K562 (cell line): ENCODE measurements around the gene CEP68. TPM values are rescaled to one million over a fixed set of nuclear protein-coding genes. Genes with fewer than 3 reads are reported as not detected.
A peak's percentile ranks its signal among the peaks of the same experiment; 100 is the strongest.

ENCODE experiments used
- CBFB ChIP-seq: sonication (generic); formaldehyde crosslinking; IDR thresholded peaks from 2 replicates; pipeline ENCODE4 v1.4.0; 2020; ENCODE audit warnings: mild to moderate bottlenecking, missing genetic modification reagents
- FOSL1 ChIP-seq: fragments of 200-800 bp; sonication (Bioruptor generic); conservative IDR thresholded peaks from 2 replicates; pipeline ENCODE4 v1.6.1; 2016; ENCODE audit warnings: missing genetic modification characterization, missing compliant biosample characterization
- FOXM1 ChIP-seq, 2 experiments: fragments of 450-650 bp in 1 of 2; sonication (generic) in 1 of 2; formaldehyde crosslinking in 1 of 2; IDR thresholded peaks; 2 replicates each; pipeline versions ENCODE4 v1.6.1 to v1.9.0; 2017 to 2022; ENCODE audit warnings: low read depth in 2 of 2, mild to moderate bottlenecking in 2 of 2, missing genetic modification reagents in 1 of 2, moderate library complexity in 1 of 2
- HDGF ChIP-seq: fragments of 450-650 bp; IDR thresholded peaks from 2 replicates; pipeline ENCODE4 v1.6.1; 2016
- KLF10 ChIP-seq: fragments of 250-450 bp; sonication (Bioruptor Pico); IDR thresholded peaks from 2 replicates; pipeline ENCODE4 v1.6.1; 2021; ENCODE audit warnings: matching md5 sums
- MBD2 ChIP-seq: sonication (generic); IDR thresholded peaks from 2 replicates; pipeline ENCODE4 v1.6.1; 2016; ENCODE audit warnings: low read depth, borderline replicate concordance
- MYBL2 ChIP-seq, 2 experiments: fragments of 450-650 bp in 1 of 2; sonication (generic) in 1 of 2; formaldehyde crosslinking in 1 of 2; IDR thresholded peaks; 2 replicates each; pipeline versions ENCODE4 v1.6.1 to v1.8.1; 2017 to 2022; ENCODE audit warnings: borderline replicate concordance in 1 of 2, inconsistent platforms in 1 of 2, low read depth in 1 of 2, mild to moderate bottlenecking in 1 of 2, missing genetic modification reagents in 1 of 2, moderate library complexity in 1 of 2
- NR1H2 ChIP-seq: sonication (generic); formaldehyde crosslinking; IDR thresholded peaks from 2 replicates; pipeline ENCODE4 v1.4.0; 2020; ENCODE audit warnings: mild to moderate bottlenecking, missing genetic modification reagents
- OTX1 ChIP-seq: fragments of 450-650 bp; formaldehyde crosslinking; IDR thresholded peaks from 2 replicates; pipeline ENCODE4 v1.4.0; 2022; ENCODE audit warnings: mild to moderate bottlenecking
- RFX7 ChIP-seq: fragments of 250-450 bp; sonication (Bioruptor Pico); IDR thresholded peaks from 2 replicates; pipeline ENCODE4 v1.5.1; 2021; ENCODE audit warnings: mild to moderate bottlenecking
- SMARCC2 ChIP-seq: fragments of 450-650 bp; IDR thresholded peaks from 2 replicates; pipeline ENCODE4 v1.6.1; 2017; ENCODE audit warnings: antibody characterized with exemption, moderate library complexity, mild to moderate bottlenecking, low read depth
- STAT5A ChIP-seq: IDR thresholded peaks from 2 replicates; pipeline ENCODE4 v1.6.1; 2012; ENCODE audit warnings: low read length, inconsistent platforms, borderline replicate concordance
- TGIF2 ChIP-seq: sonication (generic); formaldehyde crosslinking; IDR thresholded peaks from 2 replicates; pipeline ENCODE4 v1.8.1; 2022; ENCODE audit warnings: mild to moderate bottlenecking, missing genetic modification reagents, moderate library complexity
- ZNF24 ChIP-seq: fragments of 450-650 bp; IDR thresholded peaks from 2 replicates; pipeline ENCODE4 v1.6.1; 2016
- ZNF830 ChIP-seq: fragments of 250-450 bp; sonication (Bioruptor Pico); IDR thresholded peaks from 2 replicates; pipeline ENCODE4 v1.5.0; 2021; ENCODE audit warnings: mild to moderate bottlenecking
- ZZZ3 ChIP-seq: fragments of 450-650 bp; IDR thresholded peaks from 2 replicates; pipeline ENCODE4 v1.6.1; 2016; ENCODE audit warnings: antibody characterized with exemption, mild to moderate bottlenecking, moderate library complexity
- polyA plus RNA-seq, 8 experiments: library from polyadenylated mRNA; depleted of rRNA in 4 of 8; stranded (reverse) in 5 of 8; unstranded in 3 of 8; fragments of >200 nt; fragmentation: Nextera tagmentation in 2 of 8; fragmentation: Illumina TruSeq in 1 of 8; extraction: Ambion mirVana in 2 of 8; extraction: Trizol in 1 of 8; gene quantifications; 2 replicates each; pipeline versions ENCODE4 v1.2.1 to v1.2.3, GENCODE V29; 2011 to 2014; ENCODE audit warnings: inconsistent platforms in 1 of 8, missing spikeins in 1 of 8
- total RNA-seq, 7 experiments: library from RNA; depleted of rRNA in 6 of 7; stranded (reverse); fragments of >200 nt in 6 of 7; fragmentation: Illumina TruSeq in 2 of 7; extraction: Trizol in 2 of 7; gene quantifications; 2 replicates each; pipeline versions ENCODE4 v1.2.1 to v1.2.3, GENCODE V29; 2011 to 2021; ENCODE audit warnings: low replicate concordance in 1 of 7
- TF ChIP-seq, protein P1 (sequence below): fragments of 450-650 bp; formaldehyde crosslinking; conservative IDR thresholded peaks from 2 replicates; pipeline ENCODE4 v1.4.0; 2022; ENCODE audit warnings: mild to moderate bottlenecking, missing genetic modification characterization
- TF ChIP-seq, protein P2 (sequence below): fragments of 250-450 bp; sonication (Bioruptor Pico); IDR thresholded peaks from 2 replicates; pipeline ENCODE4 v1.5.0; 2022; ENCODE audit warnings: mild to moderate bottlenecking
- TF ChIP-seq, protein P3 (sequence below): IDR thresholded peaks from 2 replicates; pipeline ENCODE4 v1.6.1; 2011; ENCODE audit not compliant: insufficient read length; ENCODE audit errors: extremely low read depth
- TF ChIP-seq, protein P4 (sequence below), 2 experiments: fragments of 200-800 bp in 1 of 2; sonication (Bioruptor generic) in 1 of 2; sonication (generic) in 1 of 2; formaldehyde crosslinking in 1 of 2; IDR thresholded peaks in 1 of 2; conservative IDR thresholded peaks in 1 of 2; 2 replicates each; pipeline versions ENCODE4 v1.5.0 to v1.6.1; 2016 to 2020; ENCODE audit warnings: missing compliant biosample characterization in 1 of 2, missing genetic modification characterization in 1 of 2, missing genetic modification reagents in 1 of 2

Gene CEP68
- total and polyA plus RNA-seq, 9 of the 15 experiments (the other 6 are each of a cell fraction or from before 2014, with no cell fraction given): 1.4 to 8.5 (median 5.2) TPM

DNA sequence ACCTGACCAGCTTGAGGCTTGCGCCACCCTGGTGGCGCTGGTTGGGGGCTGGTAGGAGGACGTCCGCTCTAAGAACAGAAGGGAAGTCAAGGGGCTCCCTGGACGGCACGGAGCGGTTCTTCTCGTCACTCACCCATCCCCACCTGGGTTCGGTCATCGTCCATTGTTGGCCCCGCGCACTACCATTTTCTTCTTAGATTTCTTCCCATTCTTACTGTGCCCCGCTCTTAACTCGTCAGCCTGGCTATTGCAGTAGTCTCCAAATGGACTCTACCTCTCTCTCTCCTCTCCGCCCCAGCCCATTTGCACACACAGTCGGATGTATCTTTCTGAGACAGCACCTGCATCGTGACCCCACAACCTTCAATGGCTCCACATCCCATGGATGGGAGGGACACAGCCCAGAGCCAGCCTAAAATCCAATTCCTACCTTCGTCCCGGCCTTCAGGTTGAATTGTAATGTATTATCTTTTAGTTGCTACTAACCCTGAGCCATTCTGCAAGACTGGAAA is 74.5 kb downstream of the CEP68 start (continued):
- TF ChIP-seq OTX1 (CRISPR knock-in tag) (peak; percentile 91), MYBL2 (IDR thresholded peaks at IDR 0.05; ENCODE audit: low read depth) (no peak), MYBL2 (CRISPR knock-in tag; IDR thresholded peaks at IDR 0.05; ENCODE audit: borderline replicate concordance) (no peak), ZNF24 (no peak), NR1H2 (CRISPR knock-in tag) (no peak), CBFB (CRISPR knock-in tag) (no peak), TGIF2 (CRISPR knock-in tag) (no peak), FOXM1 (IDR thresholded peaks at IDR 0.05; ENCODE audit: low read depth) (no peak), FOXM1 (CRISPR knock-in tag; IDR thresholded peaks at IDR 0.05; ENCODE audit: low read depth) (no peak), ZNF830 (CRISPR knock-in tag) (no peak), ZZZ3 (no peak), FOSL1 (tag) (no peak), KLF10 (no peak), MBD2 (no peak), RFX7 (no peak), SMARCC2 (no peak), HDGF (no peak; the same call in 1 of the 2 replicates), STAT5A (no peak)
- TF ChIP-seq, protein P1, sequence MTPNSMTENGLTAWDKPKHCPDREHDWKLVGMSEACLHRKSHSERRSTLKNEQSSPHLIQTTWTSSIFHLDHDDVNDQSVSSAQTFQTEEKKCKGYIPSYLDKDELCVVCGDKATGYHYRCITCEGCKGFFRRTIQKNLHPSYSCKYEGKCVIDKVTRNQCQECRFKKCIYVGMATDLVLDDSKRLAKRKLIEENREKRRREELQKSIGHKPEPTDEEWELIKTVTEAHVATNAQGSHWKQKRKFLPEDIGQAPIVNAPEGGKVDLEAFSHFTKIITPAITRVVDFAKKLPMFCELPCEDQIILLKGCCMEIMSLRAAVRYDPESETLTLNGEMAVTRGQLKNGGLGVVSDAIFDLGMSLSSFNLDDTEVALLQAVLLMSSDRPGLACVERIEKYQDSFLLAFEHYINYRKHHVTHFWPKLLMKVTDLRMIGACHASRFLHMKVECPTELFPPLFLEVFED (CRISPR knock-in tag): peak; percentile 86
- TF ChIP-seq, protein P2, sequence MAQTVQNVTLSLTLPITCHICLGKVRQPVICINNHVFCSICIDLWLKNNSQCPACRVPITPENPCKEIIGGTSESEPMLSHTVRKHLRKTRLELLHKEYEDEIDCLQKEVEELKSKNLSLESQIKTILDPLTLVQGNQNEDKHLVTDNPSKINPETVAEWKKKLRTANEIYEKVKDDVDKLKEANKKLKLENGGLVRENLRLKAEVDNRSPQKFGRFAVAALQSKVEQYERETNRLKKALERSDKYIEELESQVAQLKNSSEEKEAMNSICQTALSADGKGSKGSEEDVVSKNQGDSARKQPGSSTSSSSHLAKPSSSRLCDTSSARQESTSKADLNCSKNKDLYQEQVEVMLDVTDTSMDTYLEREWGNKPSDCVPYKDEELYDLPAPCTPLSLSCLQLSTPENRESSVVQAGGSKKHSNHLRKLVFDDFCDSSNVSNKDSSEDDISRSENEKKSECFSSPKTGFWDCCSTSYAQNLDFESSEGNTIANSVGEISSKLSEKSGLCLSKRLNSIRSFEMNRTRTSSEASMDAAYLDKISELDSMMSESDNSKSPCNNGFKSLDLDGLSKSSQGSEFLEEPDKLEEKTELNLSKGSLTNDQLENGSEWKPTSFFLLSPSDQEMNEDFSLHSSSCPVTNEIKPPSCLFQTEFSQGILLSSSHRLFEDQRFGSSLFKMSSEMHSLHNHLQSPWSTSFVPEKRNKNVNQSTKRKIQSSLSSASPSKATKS (CRISPR knock-in tag): no peak
- TF ChIP-seq, protein P3, sequence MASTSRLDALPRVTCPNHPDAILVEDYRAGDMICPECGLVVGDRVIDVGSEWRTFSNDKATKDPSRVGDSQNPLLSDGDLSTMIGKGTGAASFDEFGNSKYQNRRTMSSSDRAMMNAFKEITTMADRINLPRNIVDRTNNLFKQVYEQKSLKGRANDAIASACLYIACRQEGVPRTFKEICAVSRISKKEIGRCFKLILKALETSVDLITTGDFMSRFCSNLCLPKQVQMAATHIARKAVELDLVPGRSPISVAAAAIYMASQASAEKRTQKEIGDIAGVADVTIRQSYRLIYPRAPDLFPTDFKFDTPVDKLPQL: no peak
- TF ChIP-seq, protein P4, sequence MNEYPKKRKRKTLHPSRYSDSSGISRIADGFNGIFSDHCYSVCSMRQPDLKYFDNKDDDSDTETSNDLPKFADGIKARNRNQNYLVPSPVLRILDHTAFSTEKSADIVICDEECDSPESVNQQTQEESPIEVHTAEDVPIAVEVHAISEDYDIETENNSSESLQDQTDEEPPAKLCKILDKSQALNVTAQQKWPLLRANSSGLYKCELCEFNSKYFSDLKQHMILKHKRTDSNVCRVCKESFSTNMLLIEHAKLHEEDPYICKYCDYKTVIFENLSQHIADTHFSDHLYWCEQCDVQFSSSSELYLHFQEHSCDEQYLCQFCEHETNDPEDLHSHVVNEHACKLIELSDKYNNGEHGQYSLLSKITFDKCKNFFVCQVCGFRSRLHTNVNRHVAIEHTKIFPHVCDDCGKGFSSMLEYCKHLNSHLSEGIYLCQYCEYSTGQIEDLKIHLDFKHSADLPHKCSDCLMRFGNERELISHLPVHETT (CRISPR knock-in tag; conservative IDR thresholded peaks at IDR 0.05 in 1 of 2, IDR thresholded peaks at IDR 0.05 in 1 of 2): no peak
